DND-41 (cell line): Measurements from ENCODE around the gene MTG1.
"Not testable (repeated sequence)": the region's sequence is repeated elsewhere in the genome, so short reads cannot be mapped to it uniquely, and the experiment has no call there.

Experiments
- ATAC-seq: fragments of 200-7000 bp; cut with Tn5 transposase; 3 replicates; pipeline ENCODE4 v1.9.1; 2021; ENCODE audit warnings: low read depth; ENCODE audit not compliant: insufficient read depth
- DNase-seq: peaks from one replicate; pipeline ENCODE4 v3.0.0-alpha.2; 2020
- H2AFZ ChIP-seq: 2 replicates; pipeline ENCODE4 v1.6.0; 2012; ENCODE audit warnings: low read depth, low read length
- H3K27ac ChIP-seq: 2 replicates; pipeline ENCODE4 v1.5.1; 2012; ENCODE audit warnings: low read length, inconsistent platforms
- H3K27me3 ChIP-seq: fragments of 200-600 bp; sonication (generic); 2 replicates; pipeline ENCODE4 v1.6.0; 2012; ENCODE audit warnings: low read length, mild to moderate bottlenecking, inconsistent platforms; ENCODE audit not compliant: insufficient read depth, poor library complexity
- H3K36me3 ChIP-seq: 2 replicates; pipeline ENCODE4 v1.5.1; 2012; ENCODE audit warnings: low read length, inconsistent platforms; ENCODE audit not compliant: insufficient read depth
- H3K4me1 ChIP-seq: 2 replicates; pipeline ENCODE4 v1.5.1; 2012; ENCODE audit warnings: mild to moderate bottlenecking, low read length; ENCODE audit not compliant: insufficient read depth
- H3K4me2 ChIP-seq: 2 replicates; pipeline ENCODE4 v1.6.0; 2012; ENCODE audit warnings: mild to moderate bottlenecking, moderate library complexity, low read length, inconsistent platforms; ENCODE audit not compliant: insufficient read depth
- H3K4me3 ChIP-seq, 2 experiments: fragments of 200-600 bp in 1 of 2; shearing (Covaris generic) in 1 of 2; 2 replicates each; pipeline ENCODE4 v1.5.1; 2012 to 2016; ENCODE audit warnings: inconsistent platforms in 2 of 2, low read length in 2 of 2, mild to moderate bottlenecking in 2 of 2, low read depth in 1 of 2, moderate library complexity in 1 of 2
- H3K79me2 ChIP-seq: 2 replicates; pipeline ENCODE4 v1.6.0; 2012; ENCODE audit warnings: low read length, inconsistent platforms; ENCODE audit not compliant: insufficient read depth
- H3K9ac ChIP-seq: 2 replicates; pipeline ENCODE4 v1.6.0; 2012; ENCODE audit warnings: low read depth, mild to moderate bottlenecking, inconsistent platforms, low read length, moderate library complexity
- H3K9me3 ChIP-seq: 2 replicates; pipeline ENCODE4 v1.5.1; 2012; ENCODE audit warnings: low read length, moderate library complexity, mild to moderate bottlenecking, inconsistent platforms; ENCODE audit not compliant: insufficient read depth, severe bottlenecking
- H4K20me1 ChIP-seq: 2 replicates; pipeline ENCODE4 v1.6.0; 2012; ENCODE audit warnings: low read length; ENCODE audit not compliant: insufficient read depth
- EZH2 ChIP-seq: IDR thresholded peaks from 3 replicates; pipeline ENCODE4 v1.6.1; 2012; ENCODE audit warnings: borderline replicate concordance, low read depth, mild to moderate bottlenecking, moderate library complexity, low read length, inconsistent platforms; ENCODE audit not compliant: severe bottlenecking
- TF ChIP-seq, protein P1 (sequence below): IDR thresholded peaks from 2 replicates; pipeline ENCODE4 v1.5.1; 2012; ENCODE audit warnings: borderline replicate concordance, low read length, moderate library complexity, mild to moderate bottlenecking; ENCODE audit not compliant: poor library complexity, severe bottlenecking; ENCODE audit errors: extremely low read depth

Gene MTG1

DNA sequence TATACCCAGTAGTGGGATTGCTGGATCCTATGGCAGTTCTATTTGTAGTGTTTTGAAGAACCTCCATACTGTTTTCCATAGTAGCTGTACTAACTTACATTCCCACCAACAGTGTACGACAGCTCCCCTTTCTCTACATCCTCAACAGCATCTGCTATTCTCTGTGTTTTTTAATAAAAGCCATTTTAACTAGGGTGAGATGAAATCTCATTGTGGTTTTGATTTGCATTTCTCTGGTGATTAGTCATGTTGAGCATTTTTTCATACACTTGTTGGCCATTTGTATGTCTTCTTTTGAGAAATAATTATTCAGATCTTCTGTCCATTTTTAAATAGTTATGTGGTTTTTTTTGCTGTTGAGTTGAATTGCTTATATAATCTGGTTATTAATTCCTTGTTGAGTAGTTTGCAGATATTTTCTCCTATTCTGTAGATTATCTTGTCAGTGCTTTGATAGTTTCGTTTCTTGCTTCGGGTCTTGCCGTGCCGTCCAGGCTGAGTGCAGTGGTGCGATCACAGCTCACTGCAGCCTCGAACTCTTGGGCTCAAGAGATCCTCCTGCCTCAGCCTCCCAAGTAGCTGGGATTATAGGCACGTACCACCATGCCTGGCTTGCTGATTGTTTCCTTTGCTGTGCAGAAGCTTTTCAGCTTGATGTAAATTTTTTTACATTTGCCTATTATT is 12.0 kb downstream of the MTG1 start:
- H4K20me1 ChIP-seq, result peaks cover 8% of the 10 kb centered on the region; the same call in 1 of the 2 replicates
- H3K4me1 ChIP-seq, result no peaks in the 10 kb centered on the region
- H3K4me2 ChIP-seq, result no peak overlapping the region
- no peak overlapping the region for H2AFZ ChIP-seq
- no peak overlapping the region for H3K9ac ChIP-seq
- ATAC-seq (no peak), DNase-seq (no peak)
- peaks cover 75% of the 10 kb centered on the region for H3K79me2 ChIP-seq
- no peak overlapping the region for H3K4me3 ChIP-seq
- peaks cover 96% of the 10 kb centered on the region for H3K36me3 ChIP-seq
- H3K9me3 ChIP-seq, result peaks cover 33% of the 10 kb centered on the region
- TF ChIP-seq, protein P1, sequence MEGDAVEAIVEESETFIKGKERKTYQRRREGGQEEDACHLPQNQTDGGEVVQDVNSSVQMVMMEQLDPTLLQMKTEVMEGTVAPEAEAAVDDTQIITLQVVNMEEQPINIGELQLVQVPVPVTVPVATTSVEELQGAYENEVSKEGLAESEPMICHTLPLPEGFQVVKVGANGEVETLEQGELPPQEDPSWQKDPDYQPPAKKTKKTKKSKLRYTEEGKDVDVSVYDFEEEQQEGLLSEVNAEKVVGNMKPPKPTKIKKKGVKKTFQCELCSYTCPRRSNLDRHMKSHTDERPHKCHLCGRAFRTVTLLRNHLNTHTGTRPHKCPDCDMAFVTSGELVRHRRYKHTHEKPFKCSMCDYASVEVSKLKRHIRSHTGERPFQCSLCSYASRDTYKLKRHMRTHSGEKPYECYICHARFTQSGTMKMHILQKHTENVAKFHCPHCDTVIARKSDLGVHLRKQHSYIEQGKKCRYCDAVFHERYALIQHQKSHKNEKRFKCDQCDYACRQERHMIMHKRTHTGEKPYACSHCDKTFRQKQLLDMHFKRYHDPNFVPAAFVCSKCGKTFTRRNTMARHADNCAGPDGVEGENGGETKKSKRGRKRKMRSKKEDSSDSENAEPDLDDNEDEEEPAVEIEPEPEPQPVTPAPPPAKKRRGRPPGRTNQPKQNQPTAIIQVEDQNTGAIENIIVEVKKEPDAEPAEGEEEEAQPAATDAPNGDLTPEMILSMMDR, result no peak
- TF ChIP-seq EZH2, result no peak
- no peak overlapping the region for H3K27ac ChIP-seq
- H3K27me3 ChIP-seq, result no peaks in the 10 kb centered on the region

DNA sequence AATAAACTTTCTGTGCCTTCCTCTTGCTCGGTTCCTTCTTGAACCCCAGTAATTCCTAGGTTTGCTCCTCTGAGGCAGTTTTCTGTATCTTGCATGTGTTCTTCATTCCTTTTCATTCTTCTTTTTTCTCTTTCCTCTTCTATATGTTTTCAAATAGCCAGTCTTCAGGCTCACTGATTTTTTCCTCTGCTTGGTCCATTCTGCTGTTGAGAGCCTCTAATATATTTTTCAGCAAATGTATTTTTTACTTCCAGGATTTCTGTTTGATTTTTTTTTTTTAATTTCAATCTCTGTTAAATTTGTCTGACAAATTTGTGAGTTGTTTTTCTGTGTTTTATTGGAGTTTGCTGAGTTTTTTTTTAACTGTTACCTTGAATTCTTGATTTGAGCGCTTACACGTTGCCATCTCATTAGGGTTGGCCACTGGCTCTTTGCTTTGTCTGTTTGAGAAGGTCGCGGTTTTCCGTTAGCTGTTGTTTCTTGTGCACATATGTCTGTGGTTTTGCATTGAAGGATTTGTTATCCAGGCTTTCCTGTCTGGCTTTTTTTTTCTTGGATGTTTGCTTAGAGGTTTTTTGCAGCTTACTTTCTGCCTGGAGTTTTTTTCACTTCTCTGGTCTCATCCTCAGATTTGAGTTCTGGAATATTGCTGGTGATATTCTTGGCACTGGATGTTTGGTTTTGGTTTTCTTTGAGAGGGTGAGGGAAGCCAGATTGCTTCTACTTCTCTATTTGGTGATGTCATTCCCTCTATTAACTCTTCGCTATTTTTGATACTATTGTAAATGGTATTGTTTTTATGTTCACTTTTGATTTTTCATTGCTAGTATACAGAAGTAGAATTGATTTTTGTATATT is 17.8 kb downstream of the MTG1 start:
- no peak for TF ChIP-seq EZH2
- TF ChIP-seq, protein P1, result no peak
- H3K36me3 ChIP-seq, result peaks cover 84% of the 10 kb centered on the region
- H3K4me1 ChIP-seq, result no peaks in the 10 kb centered on the region
- H3K27me3 ChIP-seq, result no peaks in the 10 kb centered on the region
- no peak overlapping the region for H3K27ac ChIP-seq
- H3K9ac ChIP-seq, result no peak overlapping the region
- H3K4me2 ChIP-seq, result no peak overlapping the region
- peaks cover 66% of the 10 kb centered on the region for H3K9me3 ChIP-seq
- DNase-seq (no peak), ATAC-seq (no peak)
- H3K4me3 ChIP-seq, result no peak overlapping the region
- H3K79me2 ChIP-seq, result peaks cover 73% of the 10 kb centered on the region
- H4K20me1 ChIP-seq, result no peaks in the 10 kb centered on the region
- H2AFZ ChIP-seq, result no peak overlapping the region

DNA sequence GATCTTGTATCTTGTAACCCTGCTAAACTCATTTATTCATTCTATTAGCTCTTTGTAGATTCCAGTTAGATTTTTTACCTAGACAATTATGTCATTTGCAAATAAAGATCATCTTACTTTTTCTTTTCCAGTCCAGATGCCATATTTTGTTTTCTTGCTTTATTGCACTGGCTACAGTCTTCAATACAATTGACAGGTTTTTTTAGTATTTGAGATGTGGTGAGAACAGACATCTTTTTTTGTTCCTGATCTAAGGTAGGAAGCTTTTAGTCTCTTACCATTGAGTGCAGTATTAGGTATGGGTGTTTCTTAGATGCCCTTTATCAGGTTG is 18.4 kb downstream of the MTG1 start:
- ATAC-seq (no peak), DNase-seq (no peak)
- TF ChIP-seq, protein P1, result no peak
- TF ChIP-seq EZH2, result no peak
- Histone ChIP-seq H2AFZ (no peak overlapping the region), H3K9ac (no peak overlapping the region), H3K4me2 (no peak overlapping the region), H3K36me3 (peaks cover 78% of the 10 kb centered on the region), H3K4me1 (no peaks in the 10 kb centered on the region), H4K20me1 (no peaks in the 10 kb centered on the region), H3K27ac (no peak overlapping the region), H3K27me3 (no peaks in the 10 kb centered on the region), H3K79me2 (peaks cover 67% of the 10 kb centered on the region), H3K9me3 (peaks cover 60% of the 10 kb centered on the region), H3K4me3 (no peak overlapping the region)

DNA sequence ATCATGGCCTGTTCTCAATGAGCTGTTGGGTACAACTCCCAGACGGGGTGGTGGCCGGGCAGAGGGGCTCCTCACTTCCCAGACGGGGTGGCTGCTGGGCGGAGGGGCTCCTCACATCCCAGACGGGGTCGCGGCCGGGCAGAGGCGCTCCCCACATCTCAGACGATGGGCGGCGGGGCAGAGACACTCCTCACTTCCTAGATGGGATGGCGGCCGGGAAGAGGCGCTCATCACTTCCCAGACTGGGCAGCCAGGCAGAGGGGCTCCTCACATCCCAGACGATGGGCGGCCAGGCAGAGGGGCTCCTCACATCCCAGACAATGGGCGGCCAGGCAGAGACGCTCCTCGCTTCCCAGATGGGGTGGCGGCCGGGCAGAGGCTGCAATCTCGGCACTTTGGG is 20.4 kb downstream of the MTG1 start:
- not testable (repeated sequence) for H3K4me3 ChIP-seq, H2AFZ ChIP-seq, H3K27me3 ChIP-seq, H3K27ac ChIP-seq, H3K4me2 ChIP-seq, H4K20me1 ChIP-seq, H3K9ac ChIP-seq, ATAC-seq, H3K4me1 ChIP-seq
- Histone ChIP-seq H3K79me2 (peaks cover 50% of the 10 kb centered on the region), H3K9me3 (peaks cover 49% of the 10 kb centered on the region), H3K36me3 (peaks cover 72% of the 10 kb centered on the region)
- peak; percentile 4 for DNase-seq
